ENCODE measurements around the gene LBP. TPM values are rescaled to one million over a fixed set of nuclear protein-coding genes. Genes with fewer than 3 reads are reported as not detected.

LBP gene
- total and polyA plus RNA-seq, 8 donors: 0.12 to 1.8 TPM; not detected in 6

DNA sequence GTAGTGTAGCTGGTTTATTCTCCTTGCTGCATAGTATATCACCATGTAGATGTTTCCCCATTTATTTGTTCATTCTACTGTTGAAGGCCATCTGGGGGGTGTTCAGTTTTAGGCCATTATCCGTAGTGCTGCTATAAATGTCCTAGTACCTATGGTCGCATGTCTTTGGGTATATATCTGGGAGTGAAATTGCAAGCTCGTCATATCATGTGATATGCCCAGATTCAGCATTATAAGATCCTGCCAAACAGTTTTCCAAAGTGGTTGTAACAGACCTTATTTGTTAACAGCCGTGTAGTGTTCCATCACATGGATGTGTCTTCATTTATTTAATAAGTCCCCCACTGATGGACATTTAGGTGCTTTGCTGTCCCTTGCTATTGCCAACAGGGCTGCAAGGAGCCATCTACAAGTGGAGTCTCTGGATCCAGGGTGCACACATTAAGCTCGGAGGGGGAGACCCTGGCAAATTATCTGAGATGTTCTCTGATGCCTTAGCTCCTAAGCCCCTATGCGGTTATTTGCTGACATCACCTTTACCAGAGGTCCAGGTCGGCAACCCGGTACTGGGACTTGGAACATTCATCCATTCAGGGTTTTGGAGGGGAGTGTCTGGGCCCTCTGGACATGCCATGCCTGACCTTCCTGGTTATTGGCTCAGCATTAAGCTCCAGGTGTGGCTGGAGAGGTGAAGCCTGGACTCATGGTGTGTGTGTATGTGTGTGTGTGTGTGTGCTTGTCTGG lies 16.9 kb downstream of the LBP start:
- TF ChIP-seq, protein P1, sequence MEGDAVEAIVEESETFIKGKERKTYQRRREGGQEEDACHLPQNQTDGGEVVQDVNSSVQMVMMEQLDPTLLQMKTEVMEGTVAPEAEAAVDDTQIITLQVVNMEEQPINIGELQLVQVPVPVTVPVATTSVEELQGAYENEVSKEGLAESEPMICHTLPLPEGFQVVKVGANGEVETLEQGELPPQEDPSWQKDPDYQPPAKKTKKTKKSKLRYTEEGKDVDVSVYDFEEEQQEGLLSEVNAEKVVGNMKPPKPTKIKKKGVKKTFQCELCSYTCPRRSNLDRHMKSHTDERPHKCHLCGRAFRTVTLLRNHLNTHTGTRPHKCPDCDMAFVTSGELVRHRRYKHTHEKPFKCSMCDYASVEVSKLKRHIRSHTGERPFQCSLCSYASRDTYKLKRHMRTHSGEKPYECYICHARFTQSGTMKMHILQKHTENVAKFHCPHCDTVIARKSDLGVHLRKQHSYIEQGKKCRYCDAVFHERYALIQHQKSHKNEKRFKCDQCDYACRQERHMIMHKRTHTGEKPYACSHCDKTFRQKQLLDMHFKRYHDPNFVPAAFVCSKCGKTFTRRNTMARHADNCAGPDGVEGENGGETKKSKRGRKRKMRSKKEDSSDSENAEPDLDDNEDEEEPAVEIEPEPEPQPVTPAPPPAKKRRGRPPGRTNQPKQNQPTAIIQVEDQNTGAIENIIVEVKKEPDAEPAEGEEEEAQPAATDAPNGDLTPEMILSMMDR (IDR thresholded peaks at IDR 0.05): no peak
- intact Hi-C loops (cut with DNase I): no loop called here
- Histone ChIP-seq H3K4me3 (no peak overlapping the region), H3K4me1 (no peaks in the 10 kb centered on the region), H3K9me3 (no peaks in the 10 kb centered on the region), H3K36me3 (no peaks in the 10 kb centered on the region), H3K27ac (no peak overlapping the region), H3K27me3 (no peaks in the 10 kb centered on the region)
- ATAC-seq (no peak), DNase-seq (no peak)

DNA sequence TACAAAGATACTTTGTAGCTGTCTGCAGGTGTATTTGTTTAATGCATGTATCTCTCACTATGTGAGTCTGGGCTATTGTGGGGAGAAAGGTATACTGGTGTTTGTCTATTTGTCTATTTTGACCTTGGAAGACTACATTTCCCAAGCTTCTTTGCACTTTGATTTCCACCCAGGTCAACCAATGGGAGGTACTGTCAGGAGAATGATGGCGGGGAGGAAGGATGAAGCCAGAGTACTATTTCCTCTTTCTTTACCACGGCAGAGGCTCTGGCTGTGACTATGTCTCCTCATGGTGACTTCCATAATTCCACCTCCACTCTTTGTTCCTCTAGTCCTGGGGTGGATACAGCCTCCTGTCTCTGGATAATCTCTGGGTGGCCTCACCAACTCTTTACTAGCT lies 23.1 kb downstream of the LBP start:
- no peak overlapping the region for H3K27ac ChIP-seq
- intact Hi-C loops (cut with DNase I): no loop called here
- ATAC-seq (peak; percentile 31), DNase-seq (no peak)
- no peaks in the 10 kb centered on the region for H3K36me3 ChIP-seq
- H3K4me3 ChIP-seq: no peak overlapping the region
- no peaks in the 10 kb centered on the region for H3K4me1 ChIP-seq
- no peaks in the 10 kb centered on the region for H3K27me3 ChIP-seq
- H3K9me3 ChIP-seq: no peaks in the 10 kb centered on the region
- TF ChIP-seq, protein P1 (IDR thresholded peaks at IDR 0.05): no peak

DNA sequence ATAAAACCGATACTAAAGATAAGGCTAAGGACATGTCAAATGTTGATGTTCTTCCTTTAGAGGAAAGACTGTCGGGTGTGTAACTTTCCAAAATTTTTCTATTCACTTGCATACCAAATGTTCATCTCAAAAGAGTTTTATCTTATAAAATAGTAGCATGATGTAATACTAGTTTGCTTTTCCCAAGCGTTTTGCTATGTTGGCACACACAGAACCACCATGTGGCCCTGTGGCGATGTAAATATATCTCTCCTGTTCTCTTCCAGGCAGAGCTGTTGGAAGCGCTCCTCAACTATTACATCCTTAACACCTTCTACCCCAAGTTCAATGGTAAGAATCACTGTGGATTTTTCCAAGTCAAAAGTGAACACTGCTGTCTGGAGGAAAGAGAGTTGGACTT lies 26.5 kb downstream of the LBP start:
- Histone ChIP-seq H3K4me3 (no peak overlapping the region), H3K27ac (no peak overlapping the region), H3K36me3 (no peaks in the 10 kb centered on the region), H3K4me1 (no peaks in the 10 kb centered on the region), H3K9me3 (no peaks in the 10 kb centered on the region), H3K27me3 (no peaks in the 10 kb centered on the region)
- intact Hi-C loops (cut with DNase I): no loop called here
- ATAC-seq: no peak
- TF ChIP-seq, protein P1 (IDR thresholded peaks at IDR 0.05): no peak
- DNase-seq: no peak

DNA sequence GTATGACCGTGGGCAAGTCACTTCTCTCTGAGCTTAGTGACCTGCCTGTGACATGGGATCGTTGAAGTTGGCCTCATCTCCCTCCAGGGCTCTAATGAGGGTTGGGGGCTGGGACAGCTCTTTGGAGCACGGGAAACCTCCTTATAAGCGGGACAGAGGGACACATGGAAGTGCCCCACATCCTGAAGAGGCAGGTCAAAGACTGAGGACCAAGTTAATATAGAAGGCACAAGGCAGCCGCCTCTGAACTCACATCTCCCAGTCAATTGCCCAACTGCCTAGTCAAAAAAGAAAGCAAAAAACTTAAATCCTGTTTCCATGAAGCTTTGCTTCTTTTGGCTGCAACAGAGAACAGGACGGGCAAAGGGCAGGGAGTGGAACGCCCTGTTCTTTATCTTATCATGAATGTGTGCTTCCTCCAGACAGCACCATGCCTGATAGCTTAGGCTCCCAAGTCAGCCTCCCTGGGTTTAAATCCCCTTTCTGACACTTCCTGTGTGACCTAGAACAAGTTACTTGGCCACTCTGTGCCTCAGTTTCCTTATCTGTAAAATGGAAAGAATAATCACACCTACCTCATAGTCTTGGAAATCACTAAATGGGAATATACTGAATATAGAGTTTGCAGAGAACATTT lies 27.1 kb downstream of the LBP start:
- no peak overlapping the region for H3K4me3 ChIP-seq
- H3K9me3 ChIP-seq: no peaks in the 10 kb centered on the region
- DNase-seq: no peak
- H3K27me3 ChIP-seq: no peaks in the 10 kb centered on the region
- no peak overlapping the region for H3K27ac ChIP-seq
- intact Hi-C loops (cut with DNase I): no loop called here
- TF ChIP-seq, protein P1 (IDR thresholded peaks at IDR 0.05): no peak
- no peak for ATAC-seq
- H3K36me3 ChIP-seq: no peaks in the 10 kb centered on the region
- no peaks in the 10 kb centered on the region for H3K4me1 ChIP-seq

DNA sequence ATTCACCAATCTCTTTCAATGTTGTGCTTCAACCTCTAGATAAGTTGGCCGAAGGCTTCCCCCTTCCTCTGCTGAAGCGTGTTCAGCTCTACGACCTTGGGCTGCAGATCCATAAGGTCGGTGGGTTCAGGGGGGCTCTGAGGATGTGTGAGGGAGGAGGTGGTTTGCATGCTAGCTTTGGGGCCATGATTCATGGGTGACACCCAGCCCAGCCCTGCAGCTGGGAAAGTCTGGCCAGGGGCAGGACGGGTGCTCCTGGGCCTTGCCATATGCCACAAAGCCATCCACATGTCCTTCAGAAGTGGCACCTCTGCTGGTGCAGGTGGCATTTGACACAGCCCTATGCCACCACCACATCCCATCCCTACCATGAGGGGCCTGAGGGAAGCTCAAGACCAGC lies 27.6 kb downstream of the LBP start:
- no peaks in the 10 kb centered on the region for H3K27me3 ChIP-seq
- H3K4me3 ChIP-seq: no peak overlapping the region
- ATAC-seq: no peak
- no peaks in the 10 kb centered on the region for H3K9me3 ChIP-seq
- intact Hi-C loops (cut with DNase I): no loop called here
- DNase-seq: no peak
- no peak overlapping the region for H3K27ac ChIP-seq
- TF ChIP-seq, protein P1 (IDR thresholded peaks at IDR 0.05): no peak
- no peaks in the 10 kb centered on the region for H3K36me3 ChIP-seq
- no peaks in the 10 kb centered on the region for H3K4me1 ChIP-seq

Measured in left lung (tissue), 10 donors.